MM.1S (cell line): ENCODE results near the gene ARSG.

Experiments used
- DNase-seq: peaks from one replicate; pipeline ENCODE4 v3.0.0-alpha.2; 2015
- H2AFZ ChIP-seq: fragments of 300-600 bp; sonication (generic); 2 replicates; pipeline ENCODE4 v1.6.0; 2016; ENCODE audit warnings: antibody characterized with exemption, low read length
- H3F3A ChIP-seq: fragments of 300-600 bp; sonication (generic); 2 replicates; pipeline ENCODE4 v1.6.1; 2016; ENCODE audit warnings: mild to moderate bottlenecking, antibody characterized with exemption, low read length, moderate library complexity, mixed read lengths; ENCODE audit not compliant: insufficient read depth
- H3K27ac ChIP-seq: fragments of 300-600 bp; sonication (generic); 2 replicates; pipeline ENCODE4 v1.5.1; 2016; ENCODE audit warnings: mild to moderate bottlenecking, low read length
- H3K27me3 ChIP-seq: fragments of 300-600 bp; sonication (generic); replicated peaks from 2 replicates; pipeline ENCODE4 v1.6.0; 2016; ENCODE audit warnings: low read length; ENCODE audit not compliant: insufficient read depth
- H3K36me3 ChIP-seq: fragments of 300-600 bp; sonication (generic); replicated peaks from 2 replicates; pipeline ENCODE4 v1.6.1; 2016; ENCODE audit warnings: mild to moderate bottlenecking, low read length, mixed read lengths; ENCODE audit not compliant: insufficient read depth
- H3K4me1 ChIP-seq: fragments of 300-600 bp; sonication (generic); 2 replicates; pipeline ENCODE4 v1.6.1; 2016; ENCODE audit warnings: low read length, mixed read lengths
- H3K4me2 ChIP-seq: fragments of 300-600 bp; sonication (generic); 2 replicates; pipeline ENCODE4 v1.6.0; 2016; ENCODE audit warnings: low read depth, low read length
- H3K4me3 ChIP-seq: fragments of 300-600 bp; sonication (generic); 2 replicates; pipeline ENCODE4 v1.5.1; 2016; ENCODE audit warnings: low read length, mixed read lengths
- H3K79me2 ChIP-seq: fragments of 300-600 bp; sonication (generic); 2 replicates; pipeline ENCODE4 v1.6.1; 2016; ENCODE audit warnings: mixed run types, low read length, mixed read lengths
- H3K9ac ChIP-seq: fragments of 300-600 bp; sonication (generic); 2 replicates; pipeline ENCODE4 v1.6.1; 2016; ENCODE audit warnings: low read length, mixed read lengths
- H3K9me2 ChIP-seq: fragments of 300-600 bp; sonication (generic); replicated peaks from 2 replicates; pipeline ENCODE4 v1.6.1; 2016; ENCODE audit warnings: mild to moderate bottlenecking, low read length, mixed read lengths; ENCODE audit not compliant: insufficient read depth
- H3K9me3 ChIP-seq: fragments of 300-600 bp; sonication (generic); replicated peaks from 2 replicates; pipeline ENCODE4 v1.6.1; 2016; ENCODE audit warnings: mild to moderate bottlenecking, low read length, mixed read lengths; ENCODE audit not compliant: insufficient read depth
- H4K20me1 ChIP-seq: fragments of 300-600 bp; sonication (generic); 2 replicates; pipeline ENCODE4 v1.6.1; 2016; ENCODE audit warnings: mild to moderate bottlenecking, low read length, moderate library complexity, mixed read lengths; ENCODE audit not compliant: insufficient read depth
- CTCF ChIP-seq: fragments of 300-600 bp; sonication (generic); IDR thresholded peaks from 2 replicates; pipeline ENCODE4 v1.5.1; 2016; ENCODE audit warnings: antibody characterized with exemption, low read length, mixed read lengths
- EZH2 ChIP-seq: fragments of 300-600 bp; sonication (generic); optimal IDR thresholded peaks from 2 replicates; pipeline ENCODE3; 2017; ENCODE audit warnings: low read depth, mild to moderate bottlenecking, antibody characterized with exemption, low read length, mixed read lengths
- EZH2phosphoT487 ChIP-seq: fragments of 300-600 bp; sonication (generic); IDR thresholded peaks from 2 replicates; pipeline ENCODE4 v1.6.1; 2018; ENCODE audit warnings: antibody characterized with exemption, low read length

ARSG gene

GRCh38 chr17:68396226-68397107 lies 105.2 kb downstream of the ARSG start:
- no peak overlapping the region for H3K4me2 ChIP-seq
- H3K9ac ChIP-seq = no peak overlapping the region
- peaks cover 11% of the 10 kb centered on the region for H3F3A ChIP-seq
- no peak overlapping the region for H3K27ac ChIP-seq
- H3K4me1 ChIP-seq = peaks cover 22% of the 10 kb centered on the region
- no peak for DNase-seq
- no peak overlapping the region for H2AFZ ChIP-seq
- no peaks in the 10 kb centered on the region for H3K27me3 ChIP-seq
- no peaks in the 10 kb centered on the region for H3K36me3 ChIP-seq
- no peaks in the 10 kb centered on the region for H3K9me2 ChIP-seq
- no peaks in the 10 kb centered on the region for H3K79me2 ChIP-seq
- H3K9me3 ChIP-seq = no peaks in the 10 kb centered on the region
- H3K4me3 ChIP-seq = no peak overlapping the region
- TF ChIP-seq EZH2phosphoT487 (no peak), EZH2 (no peak), CTCF (no peak)
- no peaks in the 10 kb centered on the region for H4K20me1 ChIP-seq

DNA sequence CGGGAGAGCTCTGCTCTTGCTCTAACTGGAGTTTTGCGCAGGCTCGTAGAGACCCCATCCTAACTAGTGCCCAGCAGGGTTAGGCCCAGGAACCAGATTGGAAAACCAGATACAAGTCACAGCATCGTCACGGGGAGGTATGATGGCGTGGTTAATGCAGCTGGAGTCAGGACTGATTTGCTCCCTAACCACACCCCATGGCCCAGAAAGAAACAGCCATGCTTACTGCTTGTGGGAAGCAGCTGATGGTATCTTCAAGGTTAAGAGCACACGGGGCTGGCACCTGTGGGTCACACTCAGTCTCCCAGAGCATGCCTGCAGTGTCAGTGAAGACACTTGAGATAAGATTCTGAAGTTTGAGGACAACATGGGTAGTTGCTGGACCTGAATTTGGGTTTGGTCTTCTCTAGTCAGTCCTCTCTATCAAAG lies 105.8 kb downstream of the ARSG start:
- Histone ChIP-seq H3K36me3 (no peaks in the 10 kb centered on the region), H3K27me3 (no peaks in the 10 kb centered on the region), H4K20me1 (no peaks in the 10 kb centered on the region), H3K9me3 (no peaks in the 10 kb centered on the region), H3K9me2 (no peaks in the 10 kb centered on the region), H3F3A (peaks cover 11% of the 10 kb centered on the region), H3K9ac (no peak overlapping the region), H2AFZ (no peak overlapping the region), H3K27ac (no peak overlapping the region), H3K4me1 (peaks cover 22% of the 10 kb centered on the region), H3K4me3 (no peak overlapping the region), H3K4me2 (no peak overlapping the region), H3K79me2 (no peaks in the 10 kb centered on the region)
- DNase-seq = no peak
- TF ChIP-seq CTCF (no peak), EZH2phosphoT487 (no peak), EZH2 (no peak)

- 0 out of 2 replicates have a peak overlapping the region, but pooled peaks have one; percentile 21 for H2AFZ ChIP-seq
- no peaks in the 10 kb centered on the region for H3K27me3 ChIP-seq
- H3K9me2 ChIP-seq = no peaks in the 10 kb centered on the region
- peak overlapping the region; percentile 32; the same call in 1 of the 2 replicates for H3K9ac ChIP-seq
- peaks cover 11% of the 10 kb centered on the region for H3F3A ChIP-seq
- no peaks in the 10 kb centered on the region for H3K79me2 ChIP-seq
- H3K4me1 ChIP-seq = peaks cover 22% of the 10 kb centered on the region
- H3K36me3 ChIP-seq = no peaks in the 10 kb centered on the region
- peak overlapping the region; percentile 57; the same call in 1 of the 2 replicates for H3K4me2 ChIP-seq
- H3K27ac ChIP-seq = peak overlapping the region; percentile 56; the same call in 1 of the 2 replicates
- no peaks in the 10 kb centered on the region for H3K9me3 ChIP-seq
- TF ChIP-seq EZH2 (no peak), CTCF (peak; percentile 82), EZH2phosphoT487 (no peak)
- peak overlapping the region; percentile 24 for H3K4me3 ChIP-seq
- H4K20me1 ChIP-seq = no peaks in the 10 kb centered on the region
- peak; percentile 69 for DNase-seq
Observed at GRCh38 chr17:68398691-68399637, 107.7 kb downstream of the ARSG start.
